IPS DF 19.7 (cell line): ENCODE results near the gene CDC123.
"Not testable (repeated sequence)": the region's sequence is repeated elsewhere in the genome, so short reads cannot be mapped to it uniquely, and the experiment has no call there.

Source experiments
- DNase-seq: peaks from one replicate; pipeline ENCODE4 v3.0.0-alpha.2; 2013; ENCODE audit warnings: low read depth, low spot score

The CDC123 gene

GRCh38 chr10:12191715-12192114, 4.3 kb upstream of the CDC123 start:
- no peak for DNase-seq

- DNase-seq, result no peak
Observed at GRCh38 chr10:12193193-12193592, 2.8 kb upstream of the CDC123 start.

GRCh38 chr10:12194752-12195271, 1.2 kb upstream of the CDC123 start:
- DNase-seq, result no peak

- no peak for DNase-seq
Observed at GRCh38 chr10:12195281-12195602, 746 bp upstream of the CDC123 start.

- DNase-seq, result no peak
Observed at GRCh38 chr10:12196531-12197211, 683 bp downstream of the CDC123 start.

- no peak for DNase-seq
Observed at GRCh38 chr10:12198156-12198555, 2.2 kb downstream of the CDC123 start.

GRCh38 chr10:12200850-12201249, 4.9 kb downstream of the CDC123 start:
- no peak for DNase-seq

GRCh38 chr10:12201543-12201942, 5.6 kb downstream of the CDC123 start:
- no peak for DNase-seq

- DNase-seq, result no peak
Observed at GRCh38 chr10:12202226-12202625, 6.2 kb downstream of the CDC123 start.

GRCh38 chr10:12205082-12205481, 9.1 kb downstream of the CDC123 start:
- DNase-seq, result no peak

GRCh38 chr10:12207114-12207513, 11.1 kb downstream of the CDC123 start:
- DNase-seq, result no peak

- DNase-seq, result no peak
Observed at GRCh38 chr10:12208460-12208859, 12.5 kb downstream of the CDC123 start.

- no peak for DNase-seq
Observed at GRCh38 chr10:12212454-12212853, 16.5 kb downstream of the CDC123 start.

- DNase-seq, result no peak
Observed at GRCh38 chr10:12213621-12214020, 17.6 kb downstream of the CDC123 start.

- DNase-seq, result no peak
Observed at GRCh38 chr10:12214093-12214492, 18.1 kb downstream of the CDC123 start.

- DNase-seq, result no peak
Observed at GRCh38 chr10:12214763-12215218, 18.8 kb downstream of the CDC123 start.

GRCh38 chr10:12218991-12219390, 23.0 kb downstream of the CDC123 start:
- no peak for DNase-seq

GRCh38 chr10:12221323-12222298, 25.6 kb downstream of the CDC123 start:
- no peak for DNase-seq

GRCh38 chr10:12225444-12225843, 29.5 kb downstream of the CDC123 start:
- no peak for DNase-seq

GRCh38 chr10:12226438-12226837, 30.4 kb downstream of the CDC123 start:
- DNase-seq, result not testable (repeated sequence)

- no peak for DNase-seq
Observed at GRCh38 chr10:12228851-12229250, 32.9 kb downstream of the CDC123 start.

- DNase-seq, result not testable (repeated sequence)
Observed at GRCh38 chr10:12234687-12235086, 38.7 kb downstream of the CDC123 start.
